Measurements from ENCODE around the gene GGCX. TPM values are rescaled to one million over a fixed set of nuclear protein-coding genes. Genes with fewer than 3 reads are reported as not detected.

GGCX gene
- total and polyA plus RNA-seq, 2 of the 4 experiments (the other 2 are of a cell fraction) = 35.0 to 39.4 TPM

- H3K9ac ChIP-seq (ENCODE audit: low read depth, low read length) = peak overlapping the region; percentile 82
- H3K27me3 ChIP-seq (ENCODE audit: control insufficient read depth, insufficient read depth, low read length) = no peaks in the 10 kb centered on the region
- peak overlapping the region in 1 of 2 experiments; percentile 83; a peak in 3 of 4 replicates for H4K8ac ChIP-seq (ENCODE audit: low read depth in 2 of 2, low read length in 2 of 2)
- in situ Hi-C loops (cut with MboI; ENCODE audit: low sequenced_read_pairs) = no loop called here
- no peaks in the 10 kb centered on the region for H3K9me3 ChIP-seq (ENCODE audit: control insufficient read depth, insufficient read depth, low read length)
- H3K4me2 ChIP-seq (ENCODE audit: low read depth, low read length) = peak overlapping the region; percentile 95
- H2BK5ac ChIP-seq (ENCODE audit: low read depth, low read length, poor library complexity, severe bottlenecking) = no peak overlapping the region
- intact Hi-C loops (cut with micrococcal nuclease) = loop anchor here (2.0 to 5.0 kb wide), 2 partner anchors 24 to 41 kb away; partner anchors contain the start of genes TMEM150A and VAMP5
- H3K27ac ChIP-seq (ENCODE audit: insufficient read depth, low read length) = peak overlapping the region; percentile 67
- H4K91ac ChIP-seq (ENCODE audit: insufficient read depth, low read depth, low read length) = peak overlapping the region; percentile 28; the same call in 1 of the 2 replicates
- H4K5ac ChIP-seq (ENCODE audit: low read depth, low read length) = peak overlapping the region; percentile 3; the same call in 1 of the 2 replicates
- ChIA-PET CTCF (interaction anchor here (1.0 kb wide), 1 partner anchor 140 kb away, joined by 3 read pairs; no protein-coding TSS in a partner anchor), POLR2A (ENCODE audit: unreplicated experiment) (interaction anchor here (0.6 to 0.8 kb wide), 2 partner anchors 26 to 36 kb away, joined by 3 read pairs; no protein-coding TSS in a partner anchor)
- no peak overlapping the region for H2BK15ac ChIP-seq (ENCODE audit: low read depth, low read length)
- H3K9me1 ChIP-seq (ENCODE audit: insufficient read depth, low read length) = peaks cover 8% of the 10 kb centered on the region; the same call in 1 of the 2 replicates
- H2AK5ac ChIP-seq (ENCODE audit: low read depth, low read length) = peak overlapping the region; percentile 63
- peak overlapping the region; percentile 90 for H3K23ac ChIP-seq (ENCODE audit: low read depth, low read length)
- 0% methylated on average over 2 of the region's 14 CpGs; no CpG with 5 or more reads in 1 of the 2 experiments for WGBS, 2 experiments (ENCODE audit: extremely low coverage in 2 of 2, insufficient read length in 1 of 2)
- H2BK120ac ChIP-seq (ENCODE audit: low read depth, low read length) = no peak overlapping the region
- H3K79me1 ChIP-seq (ENCODE audit: low read depth in 1 of 2, low read length in 2 of 2) = peaks cover 19 to 46% of the 10 kb centered on the region in 2 experiments
- peak overlapping the region; percentile 78 for H3K14ac ChIP-seq (replicated peaks; ENCODE audit: low read depth, low read length)
- no peaks in the 10 kb centered on the region for H4K20me1 ChIP-seq (ENCODE audit: insufficient read depth, low read length)
- TF ChIP-seq RCOR1 (IDR thresholded peaks at IDR 0.05; ENCODE audit: insufficient replicate concordance, low read length) (no peak), MXI1 (IDR thresholded peaks at IDR 0.05; ENCODE audit: borderline replicate concordance, low read depth, low read length) (no peak), SMC3 (IDR thresholded peaks at IDR 0.05; ENCODE audit: low read depth, low read length) (no peak), CHD1 (IDR thresholded peaks at IDR 0.05; ENCODE audit: low read depth, low read length) (no peak), ELK1 (IDR thresholded peaks at IDR 0.05; ENCODE audit: borderline replicate concordance, low read depth, low read length) (no peak), CEBPB (IDR thresholded peaks at IDR 0.05; ENCODE audit: low read depth, low read length) (no peak), NFE2L2 (IDR thresholded peaks at IDR 0.05; ENCODE audit: low read depth, low read length) (no peak)
- TF ChIP-seq, protein P1, sequence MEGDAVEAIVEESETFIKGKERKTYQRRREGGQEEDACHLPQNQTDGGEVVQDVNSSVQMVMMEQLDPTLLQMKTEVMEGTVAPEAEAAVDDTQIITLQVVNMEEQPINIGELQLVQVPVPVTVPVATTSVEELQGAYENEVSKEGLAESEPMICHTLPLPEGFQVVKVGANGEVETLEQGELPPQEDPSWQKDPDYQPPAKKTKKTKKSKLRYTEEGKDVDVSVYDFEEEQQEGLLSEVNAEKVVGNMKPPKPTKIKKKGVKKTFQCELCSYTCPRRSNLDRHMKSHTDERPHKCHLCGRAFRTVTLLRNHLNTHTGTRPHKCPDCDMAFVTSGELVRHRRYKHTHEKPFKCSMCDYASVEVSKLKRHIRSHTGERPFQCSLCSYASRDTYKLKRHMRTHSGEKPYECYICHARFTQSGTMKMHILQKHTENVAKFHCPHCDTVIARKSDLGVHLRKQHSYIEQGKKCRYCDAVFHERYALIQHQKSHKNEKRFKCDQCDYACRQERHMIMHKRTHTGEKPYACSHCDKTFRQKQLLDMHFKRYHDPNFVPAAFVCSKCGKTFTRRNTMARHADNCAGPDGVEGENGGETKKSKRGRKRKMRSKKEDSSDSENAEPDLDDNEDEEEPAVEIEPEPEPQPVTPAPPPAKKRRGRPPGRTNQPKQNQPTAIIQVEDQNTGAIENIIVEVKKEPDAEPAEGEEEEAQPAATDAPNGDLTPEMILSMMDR (conservative IDR thresholded peaks at IDR 0.05; ENCODE audit: low read depth, low read length) = no peak
- H2BK20ac ChIP-seq (ENCODE audit: low read depth, low read length) = no peak overlapping the region
- H3K4ac ChIP-seq (ENCODE audit: low read depth, low read length) = peak overlapping the region; percentile 80
- H3K56ac ChIP-seq (ENCODE audit: extremely low read depth, insufficient read depth, low read length) = peak overlapping the region; percentile 54; the same call in 1 of the 2 replicates
- peaks cover 3% of the 10 kb centered on the region; the same call in 1 of the 2 replicates for H3K4me1 ChIP-seq (ENCODE audit: control insufficient read depth, insufficient read depth, low read length)
- peak; percentile 40; the same call in 1 of the 2 replicates for ATAC-seq (ENCODE audit: low read depth)
- no peak overlapping the region for H3K18ac ChIP-seq (ENCODE audit: low read depth, low read length)
- H2AK9ac ChIP-seq (replicated peaks; ENCODE audit: low read depth, low read length, poor library complexity) = peak overlapping the region; percentile 94
- dilution Hi-C loops (cut with HindIII; ENCODE audit: low sequenced_read_pairs, unreplicated experiment) = no loop called here
- H3K4me3 ChIP-seq (ENCODE audit: insufficient read depth, low read depth, low read length) = peak overlapping the region; percentile 65
- BruUV-seq (replicated peaks) = no TSS peak
- peaks cover 10% of the 10 kb centered on the region for H3K36me3 ChIP-seq (ENCODE audit: control insufficient read depth, insufficient read depth, low read length)
- H2AFZ ChIP-seq (replicated peaks; ENCODE audit: low read length, poor library complexity) = peak overlapping the region; percentile 95
- no peak for DNase-seq
Observed at GRCh38 chr2:85560812-85561279, 447 bp downstream of the GGCX start.

Data from IMR-90 (cell line).